Lung (tissue), 16 donors: ENCODE data around the gene LINC00305. TPM values are rescaled to one million over a fixed set of nuclear protein-coding genes. Genes with fewer than 3 reads are reported as not detected.

Experiments
- ATAC-seq: fragments of 200-7000 bp; cut with Tn5 transposase; one replicate; pipeline ENCODE4 v1.9.1; 2020; ENCODE audit warnings: moderate number of reproducible peaks; ENCODE audit not compliant: insufficient read depth, low FRiP score
- DNase-seq, 3 donors: peaks; one replicate each; pipeline ENCODE4 v3.0.0-alpha.2; 2013 to 2017
- H3K27ac ChIP-seq, 2 donors: one replicate each; pipeline ENCODE4 v1.5.1; 2013; ENCODE audit warnings: mild to moderate bottlenecking in 2 of 2, moderate library complexity in 2 of 2, control low read depth in 1 of 2, inconsistent platforms in 1 of 2, low read depth in 1 of 2, low read length in 1 of 2
- H3K27me3 ChIP-seq, 3 donors: one replicate each; pipeline ENCODE4 v1.5.1; 2013; ENCODE audit warnings: low read length in 2 of 3; ENCODE audit not compliant: control insufficient read depth in 3 of 3, insufficient read depth in 3 of 3
- H3K36me3 ChIP-seq, 4 donors: one replicate each; pipeline ENCODE4 v1.5.1; 2013; ENCODE audit warnings: low read length in 4 of 4, mild to moderate bottlenecking in 1 of 4, moderate library complexity in 1 of 4; ENCODE audit not compliant: control insufficient read depth in 4 of 4, insufficient read depth in 4 of 4
- H3K4me1 ChIP-seq, 5 donors: one replicate each; pipeline ENCODE4 v1.5.1; 2013; ENCODE audit warnings: low read length in 5 of 5, mild to moderate bottlenecking in 2 of 5, moderate library complexity in 1 of 5; ENCODE audit not compliant: control insufficient read depth in 5 of 5, insufficient read depth in 5 of 5
- H3K4me3 ChIP-seq: one replicate; pipeline ENCODE4 v1.5.1; 2013; ENCODE audit warnings: mild to moderate bottlenecking, control low read depth, moderate library complexity
- H3K9ac ChIP-seq, 2 donors: one replicate each; pipeline ENCODE4 v1.5.1; 2013; ENCODE audit warnings: low read length in 2 of 2, control low read depth in 1 of 2; ENCODE audit not compliant: insufficient read depth in 1 of 2
- H3K9me3 ChIP-seq, 4 donors: one replicate each; pipeline ENCODE4 v1.5.1; 2013; ENCODE audit warnings: low read length in 3 of 4, mild to moderate bottlenecking in 1 of 4, moderate library complexity in 1 of 4; ENCODE audit not compliant: control insufficient read depth in 4 of 4, insufficient read depth in 3 of 4
- CTCF ChIP-seq: IDR thresholded peaks from 2 replicates; pipeline ENCODE4 v1.5.1; 2012; ENCODE audit warnings: mild to moderate bottlenecking; ENCODE audit errors: control extremely low read depth, extremely low read depth
- WGBS, 2 donors: extraction: QIAGEN DNeasy Blood & Tissue Kit; methylation state at CpG; one replicate each; pipeline ENCODE4 v1.1.7; 2013; 5-methylcytosine and 5-hydroxymethylcytosine counted together
- long read RNA-seq, 5 donors: transcript quantifications; one replicate each; lab custom pipeline, GENCODE V29; 2026
- polyA plus RNA-seq, 2 donors: library from polyadenylated mRNA; stranded (reverse); fragments of 200-250 nt; gene quantifications; one replicate each; pipeline ENCODE4 v1.2.1, GENCODE V29; 2013
- total RNA-seq, 2 donors: library from RNA; depleted of rRNA in 1 of 2; stranded (reverse); fragments of >200 nt in 1 of 2; gene quantifications; one replicate each; pipeline ENCODE4 v1.2.1, GENCODE V29; 2014 to 2021
- donor health status: control.
- donor health status: control.
- donor health status: Bipolar disorder and iron deficiency.
- donor health status: healthy.
- donor health status: DM: yes; HTN: yes; CAD: no.

Gene LINC00305
- total RNA-seq (not detected), polyA plus RNA-seq (under 1 TPM in 1 of 2 donors, not detected in 1; 0.44 TPM)
- long read RNA-seq, donor 1: 0 reads
- long read RNA-seq, donor 2: 0 reads
- long read RNA-seq, donor 3: 0 reads
- long read RNA-seq, donor 4: 0 reads
- long read RNA-seq, donor 5: 0 reads

- Histone ChIP-seq H3K9ac (no peak within 1 kb of the TSS), H3K4me3 (no peak within 1 kb of the TSS), H3K27ac (no peak within 1 kb of the TSS), H3K9me3 (no peaks in the 10 kb centered on the region), H3K4me1 (no peaks in the 10 kb centered on the region), H3K36me3 (no peaks in the 10 kb centered on the region), H3K27me3 (no peaks in the 10 kb centered on the region)
- DNase-seq (no peak), ATAC-seq (no peak)
- no peak for TF ChIP-seq CTCF
- WGBS, 2 donors: 82 to 87% methylated on average over 3 of the region's 3 CpGs
These were observed at the start of gene LINC00305 for GRCh38 chr18:64148988-64149387. LINC00305 (minus strand) TSS chr18:64149088.

- no peak for DNase-seq
- peaks cover 0 to 3% (median 0%) of the 10 kb centered on the region in 4 donors for H3K9me3 ChIP-seq
- no peak overlapping the region for H3K27ac ChIP-seq
- no peak for ATAC-seq
- no peaks in the 10 kb centered on the region for H3K36me3 ChIP-seq
- peaks cover 0 to 3% (median 0%) of the 10 kb centered on the region in 3 donors for H3K27me3 ChIP-seq
- no peak for TF ChIP-seq CTCF
- no peak overlapping the region for H3K9ac ChIP-seq
- no peak overlapping the region for H3K4me3 ChIP-seq
- 78 to 85% methylated on average over 2 of the region's 2 CpGs for WGBS, 2 donors
- H3K4me1 ChIP-seq: no peaks in the 10 kb centered on the region
These were observed 42.2 kb upstream of the LINC00305 start for GRCh38 chr18:64191069-64191468.

GRCh38 chr18:64185987-64186386 lies 37.1 kb upstream of the LINC00305 start:
- no peak overlapping the region for H3K4me3 ChIP-seq
- WGBS, 2 donors: 64 to 84% methylated on average over 3 of the region's 3 CpGs
- no peak overlapping the region for H3K9ac ChIP-seq

More at GRCh38 chr18:64185987-64186386, 37.1 kb upstream of the LINC00305 start:
- Histone ChIP-seq H3K27ac (no peak overlapping the region), H3K9me3 (no peaks in the 10 kb centered on the region), H3K27me3 (peaks cover 0 to 3% (median 0%) of the 10 kb centered on the region in 3 donors), H3K4me1 (no peaks in the 10 kb centered on the region), H3K36me3 (no peaks in the 10 kb centered on the region)
- ATAC-seq (no peak), DNase-seq (peak in 2 of 3 donors; percentile 7 to 32)
- no peak for TF ChIP-seq CTCF
